ENCODE measurements around the gene SMU1.

Gene SMU1

GRCh38 chr9:33109850-33110595 lies 33.5 kb upstream of the SMU1 start:
- no peak for TF ChIP-seq POLR2A (IDR thresholded peaks at IDR 0.05; ENCODE audit: low read depth, low read length)
- FAIRE-seq (no peak), DNase-seq (ENCODE audit: insufficient read length, low spot score) (no peak)

- FAIRE-seq (no peak), DNase-seq (ENCODE audit: insufficient read length, low spot score) (no peak)
- TF ChIP-seq POLR2A (IDR thresholded peaks at IDR 0.05; ENCODE audit: low read depth, low read length), result no peak
These were observed 32.6 kb upstream of the SMU1 start for GRCh38 chr9:33109097-33109496.

- no peak for TF ChIP-seq POLR2A (IDR thresholded peaks at IDR 0.05; ENCODE audit: low read depth, low read length)
- no peak for DNase-seq (ENCODE audit: insufficient read length, low spot score)
- FAIRE-seq, result no peak
These were observed 32.0 kb upstream of the SMU1 start for GRCh38 chr9:33108472-33108871.

- no peak for FAIRE-seq
- TF ChIP-seq POLR2A (IDR thresholded peaks at IDR 0.05; ENCODE audit: low read depth, low read length), result no peak
- no peak for DNase-seq (ENCODE audit: insufficient read length, low spot score)
These were observed 31.3 kb upstream of the SMU1 start for GRCh38 chr9:33107762-33108161.

- FAIRE-seq, result no peak
- DNase-seq (ENCODE audit: insufficient read length, low spot score), result no peak
These were observed 30.6 kb upstream of the SMU1 start for GRCh38 chr9:33106827-33107621.

GRCh38 chr9:33106372-33106771 lies 29.9 kb upstream of the SMU1 start:
- no peak for DNase-seq (ENCODE audit: insufficient read length, low spot score)
- TF ChIP-seq POLR2A (IDR thresholded peaks at IDR 0.05; ENCODE audit: low read depth, low read length), result no peak
- no peak for FAIRE-seq

More at GRCh38 chr9:33106827-33107621, 30.6 kb upstream of the SMU1 start:
- TF ChIP-seq POLR2A (IDR thresholded peaks at IDR 0.05; ENCODE audit: low read depth, low read length), result no peak

GRCh38 chr9:33105959-33106358 lies 29.5 kb upstream of the SMU1 start:
- FAIRE-seq (no peak), DNase-seq (ENCODE audit: insufficient read length, low spot score) (no peak)
- no peak for TF ChIP-seq POLR2A (IDR thresholded peaks at IDR 0.05; ENCODE audit: low read depth, low read length)

- no peak for DNase-seq (ENCODE audit: insufficient read length, low spot score)
- no peak for TF ChIP-seq POLR2A (IDR thresholded peaks at IDR 0.05; ENCODE audit: low read depth, low read length)
- FAIRE-seq, result no peak
These were observed 29.0 kb upstream of the SMU1 start for GRCh38 chr9:33105504-33105903.

GRCh38 chr9:33104401-33104800 lies 27.9 kb upstream of the SMU1 start:
- TF ChIP-seq POLR2A (IDR thresholded peaks at IDR 0.05; ENCODE audit: low read depth, low read length), result no peak
- DNase-seq (ENCODE audit: insufficient read length, low spot score) (no peak), FAIRE-seq (no peak)

GRCh38 chr9:33103501-33104281 lies 27.2 kb upstream of the SMU1 start:
- TF ChIP-seq POLR2A (IDR thresholded peaks at IDR 0.05; ENCODE audit: low read depth, low read length), result no peak
- no peak for DNase-seq (ENCODE audit: insufficient read length, low spot score)
- FAIRE-seq, result no peak

- TF ChIP-seq POLR2A (IDR thresholded peaks at IDR 0.05; ENCODE audit: low read depth, low read length), result no peak
- no peak for FAIRE-seq
- no peak for DNase-seq (ENCODE audit: insufficient read length, low spot score)
These were observed 26.2 kb upstream of the SMU1 start for GRCh38 chr9:33102551-33103210.

GRCh38 chr9:33101104-33101951 lies 24.9 kb upstream of the SMU1 start:
- TF ChIP-seq POLR2A (IDR thresholded peaks at IDR 0.05; ENCODE audit: low read depth, low read length), result no peak
- DNase-seq (ENCODE audit: insufficient read length, low spot score) (peak; percentile 33), FAIRE-seq (peak; percentile 67)

- FAIRE-seq (no peak), DNase-seq (ENCODE audit: insufficient read length, low spot score) (no peak)
- TF ChIP-seq POLR2A (IDR thresholded peaks at IDR 0.05; ENCODE audit: low read depth, low read length), result no peak
These were observed 23.3 kb upstream of the SMU1 start for GRCh38 chr9:33099754-33100153.

Data from H54 (cell line).